HG03135 (cell line): ENCODE measurements around the gene SPATA31A1.
"Not testable (repeated sequence)": the region's sequence is repeated elsewhere in the genome, so short reads cannot be mapped to it uniquely, and the experiment has no call there.

Experiments
- ATAC-seq: cut with Tn5 transposase; IDR thresholded peaks from one replicate; pipeline ENCODE4 v1.9.1; 2021; ENCODE audit warnings: mild to moderate bottlenecking, moderate library complexity; ENCODE audit not compliant: unreplicated experiment

The SPATA31A1 gene

DNA sequence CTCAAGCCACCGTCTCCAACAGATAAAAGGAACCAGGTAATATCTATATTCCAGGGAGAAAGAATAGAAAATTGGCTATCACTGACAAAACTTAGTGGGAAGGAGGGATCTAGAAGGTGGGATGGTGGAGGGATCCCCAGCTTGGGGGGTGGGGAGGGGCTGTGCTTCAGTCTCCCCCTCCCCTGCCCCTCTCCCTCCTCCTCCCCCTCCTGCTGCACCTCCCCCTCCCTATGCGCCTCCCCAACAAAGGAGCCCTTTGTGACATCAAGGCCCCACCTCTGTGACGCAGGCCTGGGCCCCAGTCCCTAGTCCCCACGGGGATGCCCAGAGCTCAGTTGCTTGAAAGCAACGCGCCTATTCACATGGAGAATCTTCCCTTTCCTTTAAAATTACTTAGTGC is at the start of gene SPATA31A1:
Gene SPATA31A1, plus strand, starts transcription at position 301 of the 400 bp plus-strand sequence. Its CDS starts 62 bp downstream, at position 363.
- ATAC-seq: not testable (repeated sequence)

DNA sequence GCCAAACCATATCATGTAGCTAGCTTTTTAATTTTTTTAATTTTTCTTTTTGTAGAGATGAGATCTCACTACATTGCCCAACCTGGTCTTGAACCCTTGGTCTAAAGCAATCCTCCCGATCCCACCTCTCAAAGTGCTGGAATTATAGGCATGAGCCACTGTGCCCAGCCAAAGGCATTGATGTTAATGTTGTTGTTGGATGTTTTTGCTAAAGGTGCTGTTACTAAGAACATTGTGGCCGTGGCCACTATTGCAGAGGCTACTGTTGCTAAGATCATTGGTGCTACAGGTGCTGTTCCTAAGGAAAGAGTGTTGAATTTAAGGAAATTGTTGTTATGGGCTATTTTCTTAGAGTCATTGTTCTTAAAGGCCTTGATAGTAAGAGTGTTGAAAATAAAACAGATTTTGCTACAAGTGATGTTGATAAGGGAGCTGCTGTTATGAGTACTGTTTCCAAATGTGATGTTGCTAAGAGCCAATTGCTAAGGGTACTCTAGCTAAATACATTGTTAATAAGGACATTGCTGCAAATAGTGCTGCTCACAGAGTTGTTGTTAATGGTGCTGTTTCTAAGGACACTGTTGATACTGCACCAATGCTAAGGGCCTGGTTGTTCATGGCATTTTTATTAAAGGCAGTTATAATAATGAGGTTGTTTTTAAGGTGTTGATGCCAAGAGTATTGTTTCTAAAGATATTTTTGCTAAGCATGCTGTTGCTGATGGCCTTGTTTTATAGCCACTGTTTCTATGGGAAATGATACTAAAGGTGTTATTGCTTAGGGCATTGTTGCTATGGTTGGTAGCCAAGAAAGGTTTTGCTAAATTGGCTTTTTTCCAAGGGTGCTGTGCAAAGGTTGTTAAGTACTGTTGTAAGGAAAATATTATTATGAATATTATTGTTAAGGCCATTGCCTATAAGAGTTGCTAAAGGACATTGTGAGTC is 52.1 kb downstream of the SPATA31A1 start:
- ATAC-seq: not testable (repeated sequence)

DNA sequence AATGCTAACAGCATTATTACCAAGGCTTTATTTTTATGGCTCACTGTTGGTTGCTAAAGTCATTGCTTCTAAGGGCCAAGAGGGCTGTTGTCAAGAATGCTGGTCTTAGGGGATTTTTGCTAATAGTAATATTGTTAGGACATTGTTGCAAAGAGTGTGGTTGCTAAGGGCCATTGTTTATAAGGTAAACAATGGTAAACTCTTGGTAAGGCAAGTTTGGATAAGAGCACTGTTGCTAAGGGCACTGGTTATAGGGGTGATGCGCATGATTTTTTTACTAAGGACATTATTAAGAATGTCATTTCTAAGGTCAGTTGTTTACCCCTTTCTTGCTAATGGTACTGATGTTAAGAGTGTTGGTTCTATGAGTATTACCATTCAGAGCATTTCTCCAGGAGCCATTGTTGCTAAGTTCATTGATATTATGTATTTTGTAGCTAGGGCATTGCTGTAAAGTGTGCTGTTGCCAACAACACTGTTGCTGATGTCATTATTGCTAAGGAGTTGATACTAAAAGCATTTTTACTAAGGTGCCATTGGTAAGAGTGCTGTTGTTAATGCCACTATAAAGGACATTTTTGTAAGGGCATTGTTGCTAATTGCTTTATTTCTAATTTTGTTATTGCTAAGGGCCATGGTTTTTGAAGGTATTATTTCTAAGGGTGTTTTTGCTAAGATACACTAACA is 55.9 kb downstream of the SPATA31A1 start:
- ATAC-seq: not testable (repeated sequence)
